GM19452 (cell line): Measurements from ENCODE around the gene CLK2.
"Not testable (repeated sequence)": the region's sequence is repeated elsewhere in the genome, so short reads cannot be mapped to it uniquely, and the experiment has no call there.

Experiments
- ATAC-seq: cut with Tn5 transposase; IDR thresholded peaks from one replicate; pipeline ENCODE4 v1.9.1; 2021; ENCODE audit not compliant: unreplicated experiment

Gene CLK2

DNA sequence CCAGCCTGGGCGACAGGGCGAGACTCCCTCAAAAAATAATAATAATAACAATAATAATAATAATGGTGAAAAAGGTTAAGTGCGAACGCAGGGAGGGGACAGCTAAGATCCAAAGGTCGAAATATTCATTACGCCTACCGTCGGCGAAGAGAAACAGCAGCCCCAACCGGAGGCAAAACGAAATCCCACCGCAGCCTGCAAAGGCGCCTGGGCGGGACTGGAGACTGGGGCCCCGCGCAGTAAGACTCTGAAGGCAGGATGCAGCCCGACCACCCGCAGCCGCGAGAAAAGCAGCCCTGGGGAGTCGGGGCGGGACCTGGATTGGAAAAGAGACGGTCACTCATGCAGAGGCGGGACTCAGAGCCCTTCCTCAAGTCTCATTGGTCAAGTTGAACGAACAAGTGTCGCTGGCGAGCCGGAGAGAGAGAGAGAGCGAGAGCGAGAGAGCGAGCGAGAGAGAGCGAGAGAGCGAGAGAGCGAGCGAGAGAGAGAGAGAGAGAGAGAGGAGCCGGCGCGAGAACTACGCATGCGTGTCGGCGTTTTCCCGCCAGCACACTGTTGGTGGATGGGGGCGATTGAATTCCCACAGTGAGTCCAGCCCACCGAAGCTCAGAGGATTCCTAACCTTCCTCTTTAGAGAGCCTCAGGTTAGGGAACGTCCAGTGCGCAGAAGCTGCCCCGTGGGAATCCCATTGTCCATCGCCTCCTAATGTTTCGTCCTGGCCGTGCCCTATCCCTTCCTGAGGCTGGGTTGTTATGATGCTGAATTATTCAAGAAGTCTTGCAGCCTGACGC is 28.7 kb downstream of the CLK2 start:
- ATAC-seq: peak; percentile 83

- ATAC-seq: no peak
These were observed 30.4 kb downstream of the CLK2 start for GRCh38 chr1:155242805-155243358.

DNA sequence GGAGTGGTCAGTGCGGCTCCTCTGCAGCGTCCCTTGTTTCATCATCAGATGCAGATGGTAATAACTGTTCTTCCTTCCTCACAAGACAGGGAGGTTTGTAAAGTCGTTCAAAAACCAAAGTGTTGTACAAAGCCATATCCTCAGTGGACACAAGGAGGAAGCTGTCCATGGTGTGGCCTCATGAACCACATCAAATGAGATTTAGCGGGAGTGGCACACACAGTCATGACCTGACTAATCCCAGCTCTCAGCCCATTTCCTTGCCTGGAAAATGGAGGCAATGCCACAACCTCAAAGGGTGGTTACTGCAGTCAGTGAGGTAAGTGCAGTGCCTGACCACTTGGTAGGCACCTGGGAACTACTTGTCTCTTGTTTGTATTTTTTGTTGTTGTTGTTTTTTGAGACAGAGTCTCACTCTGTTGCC is 31.5 kb downstream of the CLK2 start:
- ATAC-seq: no peak

GRCh38 chr1:155241069-155241679 is 32.1 kb downstream of the CLK2 start:
- ATAC-seq: no peak

GRCh38 chr1:155236451-155236850 is 36.9 kb downstream of the CLK2 start:
- no peak for ATAC-seq

- not testable (repeated sequence) for ATAC-seq
These were observed 37.9 kb downstream of the CLK2 start for GRCh38 chr1:155235375-155235774.

GRCh38 chr1:155233502-155233901 is 39.8 kb downstream of the CLK2 start:
- ATAC-seq: not testable (repeated sequence)

DNA sequence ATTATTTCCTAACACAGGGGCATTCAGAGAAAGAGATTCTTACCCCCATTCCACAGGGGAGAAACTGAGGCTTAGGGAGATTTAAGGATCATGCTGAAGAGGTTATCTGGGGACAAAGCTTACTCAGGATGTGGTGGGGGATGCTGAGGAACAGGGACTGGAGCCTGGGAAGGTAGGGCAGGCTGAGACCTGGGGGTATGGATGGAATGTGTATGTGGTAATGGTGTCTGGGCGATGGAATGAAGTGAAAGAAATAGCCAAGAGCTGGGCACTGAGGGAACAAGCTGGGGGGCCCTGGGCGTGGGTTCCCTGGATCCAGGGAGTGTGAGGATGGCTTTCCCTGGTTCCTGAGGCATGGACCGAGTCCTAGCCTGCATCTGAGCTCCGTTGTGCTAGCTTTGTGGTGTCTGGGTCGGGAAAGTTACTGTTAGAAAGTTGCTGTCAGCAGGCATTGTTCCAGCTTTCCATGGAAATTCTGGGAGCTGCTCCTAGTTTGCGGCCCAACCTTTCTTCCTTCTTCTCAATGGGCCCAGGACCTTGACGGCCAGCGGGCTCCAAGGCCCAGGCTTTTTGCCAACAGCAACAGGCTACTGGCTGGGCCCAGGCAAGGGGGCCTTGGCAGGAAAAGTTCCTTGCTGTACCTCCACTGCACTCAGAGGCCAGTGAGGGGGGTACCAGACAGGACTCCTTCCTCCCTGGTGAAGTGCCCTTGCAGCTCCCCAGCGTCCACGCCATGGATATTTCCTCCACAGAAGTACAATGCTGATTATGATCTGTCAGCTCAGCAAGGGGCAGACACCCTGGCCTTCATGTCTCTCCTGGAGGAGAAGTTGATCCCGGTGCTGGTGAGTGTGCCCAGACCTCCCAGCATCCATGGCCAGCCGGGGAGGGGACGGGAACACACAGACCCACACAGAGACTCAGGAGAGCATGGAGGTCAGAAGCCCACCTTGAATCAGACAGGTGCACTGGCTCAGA is 41.0 kb downstream of the CLK2 start:
- ATAC-seq: not testable (repeated sequence)

DNA sequence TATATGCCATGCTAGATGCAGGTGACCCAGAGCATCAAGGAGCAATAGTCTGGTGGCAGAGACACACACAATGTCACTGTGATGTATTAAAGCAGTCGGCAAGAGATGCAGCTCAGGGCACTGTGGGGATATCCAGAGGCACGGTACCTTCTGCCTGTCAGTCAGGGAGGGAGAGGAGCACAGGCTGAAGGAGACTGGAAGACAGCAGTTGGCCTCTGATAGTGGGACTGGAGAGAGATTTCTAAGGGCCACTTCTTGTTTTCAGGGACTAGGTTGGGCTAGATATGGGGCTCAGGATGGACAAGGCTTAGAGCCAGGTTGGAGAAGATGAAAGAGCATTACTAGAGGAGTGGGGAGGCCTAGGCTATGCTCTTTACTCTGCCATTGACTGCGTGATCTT is 42.0 kb downstream of the CLK2 start:
- not testable (repeated sequence) for ATAC-seq

GRCh38 chr1:155228096-155228427 is 45.2 kb downstream of the CLK2 start:
- ATAC-seq: no peak

DNA sequence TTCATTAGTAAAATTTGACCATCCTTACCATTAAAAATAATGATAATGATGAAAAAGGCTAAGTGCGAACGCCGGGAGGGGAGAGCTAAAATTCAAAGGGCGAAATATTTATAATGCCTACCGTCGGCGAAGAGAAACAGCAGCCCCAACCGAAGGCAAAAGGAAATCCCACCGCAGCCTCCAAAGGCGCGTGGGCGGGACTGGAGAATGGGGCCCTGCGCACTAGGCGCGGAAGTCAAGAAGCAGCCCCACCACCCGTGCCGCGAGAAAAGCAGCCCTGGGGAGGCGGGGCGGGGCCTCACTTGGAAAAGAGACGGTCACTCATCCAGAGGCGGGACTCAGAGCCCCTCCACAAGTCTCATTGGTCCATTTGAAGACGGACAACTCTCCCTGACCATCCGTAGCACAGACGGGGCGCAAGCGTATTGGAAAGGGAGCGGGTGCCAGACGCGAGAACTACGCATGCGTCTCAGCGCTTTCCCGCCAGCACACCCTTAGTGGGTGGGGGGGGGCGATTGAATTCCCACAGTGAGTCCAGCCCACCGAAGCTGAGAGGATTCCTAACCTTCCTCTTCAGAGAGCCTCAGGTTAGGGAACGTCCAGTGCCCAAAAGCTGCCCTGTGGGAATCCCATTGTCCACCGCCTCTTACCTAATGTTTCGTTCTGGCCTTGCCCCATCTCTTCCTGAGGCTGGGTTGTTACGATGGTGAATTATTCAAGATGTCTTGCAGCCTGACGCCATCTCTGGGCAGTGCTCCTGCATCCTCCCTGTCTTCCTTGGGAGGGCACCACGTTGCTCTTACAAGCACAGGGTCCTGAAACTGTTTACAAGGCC is 45.8 kb downstream of the CLK2 start:
- peak; percentile 81 for ATAC-seq

DNA sequence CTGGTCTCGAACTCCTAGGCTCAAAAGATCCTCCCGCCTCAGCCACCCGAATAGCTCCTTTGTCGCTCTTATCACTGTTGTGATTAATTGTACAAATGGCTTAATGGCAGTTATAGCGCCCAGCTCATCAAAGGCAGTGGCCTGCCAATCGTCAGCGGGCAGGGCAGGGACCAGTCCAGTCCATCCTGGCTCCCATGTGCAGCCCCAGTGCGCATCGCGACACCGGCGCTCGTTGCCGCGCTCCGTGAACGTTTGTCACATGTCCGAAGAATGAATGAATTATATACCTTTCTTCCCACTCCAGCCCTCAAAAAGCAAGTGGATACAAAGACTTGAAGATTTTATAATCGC is 46.4 kb downstream of the CLK2 start:
- ATAC-seq: peak; percentile 35

GRCh38 chr1:155226188-155226909 is 47.0 kb downstream of the CLK2 start:
- peak; percentile 15 for ATAC-seq

DNA sequence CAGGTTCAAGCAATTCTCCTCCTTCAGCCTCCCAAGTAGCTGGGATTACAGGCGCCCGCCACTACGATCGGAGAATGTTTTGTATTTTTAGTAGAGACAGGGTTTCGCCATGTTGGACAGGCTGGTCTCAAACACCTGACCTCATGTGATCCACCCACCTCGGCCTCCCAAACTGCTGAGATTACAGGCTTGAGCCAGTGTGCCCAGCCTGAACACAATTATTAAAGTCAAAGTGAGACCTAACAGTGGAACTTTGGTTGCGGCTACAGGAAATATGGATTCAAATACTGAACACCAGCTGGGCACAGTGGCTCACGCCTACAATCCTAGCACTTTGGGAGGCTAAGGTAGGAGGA is 47.9 kb downstream of the CLK2 start:
- ATAC-seq: not testable (repeated sequence)

DNA sequence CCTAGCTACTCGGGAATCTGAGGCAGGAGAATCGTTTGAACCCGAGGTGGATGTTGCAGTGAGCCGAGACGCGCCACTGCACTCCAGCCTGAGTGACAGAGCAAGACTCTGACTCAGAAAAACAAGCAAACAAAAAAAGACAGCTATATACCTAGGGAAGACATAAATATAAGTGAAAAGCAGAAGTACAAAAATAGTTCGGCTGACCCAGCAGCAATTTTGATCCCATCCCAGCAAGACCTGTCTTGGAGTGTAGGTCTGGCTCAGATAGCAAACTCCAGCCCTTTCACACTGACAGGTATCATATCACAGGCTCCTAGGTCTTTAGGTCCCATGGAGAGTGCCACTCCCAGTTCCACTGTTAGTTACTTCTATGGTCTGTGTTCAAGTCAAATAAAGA is 50.3 kb downstream of the CLK2 start:
- no peak for ATAC-seq

DNA sequence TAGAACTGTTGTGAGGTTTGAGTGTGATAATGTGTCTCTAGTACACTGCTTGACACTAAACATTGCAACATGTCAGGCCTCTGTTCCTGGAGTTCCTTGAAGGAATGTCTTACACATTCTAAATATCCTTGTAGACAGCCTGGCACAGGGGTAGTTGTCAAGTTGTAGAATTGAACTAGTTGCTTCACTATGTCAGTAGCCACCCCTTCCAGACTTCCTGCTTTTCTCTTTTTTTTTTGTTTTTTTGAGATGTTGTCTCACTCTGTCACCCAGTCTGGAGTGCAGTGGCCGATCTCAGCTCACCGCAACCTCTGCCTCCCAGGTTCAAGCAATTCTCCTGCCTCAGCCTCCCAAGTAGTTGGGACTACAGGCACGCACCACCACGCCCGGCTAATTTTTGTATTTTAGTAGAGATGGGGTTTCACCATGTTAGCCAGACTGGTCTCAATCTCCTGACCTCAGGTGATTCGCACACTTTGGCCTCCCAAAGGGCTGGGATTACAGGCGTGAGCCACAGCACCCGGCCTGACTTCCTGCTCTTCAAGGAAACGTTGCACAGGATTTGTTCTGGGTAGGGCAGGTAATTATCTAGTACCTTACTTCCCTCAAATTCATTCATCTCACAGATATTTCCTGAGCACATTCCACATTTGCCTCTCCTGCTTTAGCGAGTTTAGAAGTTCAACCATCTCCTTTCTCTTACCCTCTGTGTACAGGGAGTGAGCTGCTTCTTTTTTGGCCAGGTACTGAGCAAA is 52.9 kb downstream of the CLK2 start:
- ATAC-seq: not testable (repeated sequence)

GRCh38 chr1:155219592-155220031 is 53.7 kb downstream of the CLK2 start:
- no peak for ATAC-seq

DNA sequence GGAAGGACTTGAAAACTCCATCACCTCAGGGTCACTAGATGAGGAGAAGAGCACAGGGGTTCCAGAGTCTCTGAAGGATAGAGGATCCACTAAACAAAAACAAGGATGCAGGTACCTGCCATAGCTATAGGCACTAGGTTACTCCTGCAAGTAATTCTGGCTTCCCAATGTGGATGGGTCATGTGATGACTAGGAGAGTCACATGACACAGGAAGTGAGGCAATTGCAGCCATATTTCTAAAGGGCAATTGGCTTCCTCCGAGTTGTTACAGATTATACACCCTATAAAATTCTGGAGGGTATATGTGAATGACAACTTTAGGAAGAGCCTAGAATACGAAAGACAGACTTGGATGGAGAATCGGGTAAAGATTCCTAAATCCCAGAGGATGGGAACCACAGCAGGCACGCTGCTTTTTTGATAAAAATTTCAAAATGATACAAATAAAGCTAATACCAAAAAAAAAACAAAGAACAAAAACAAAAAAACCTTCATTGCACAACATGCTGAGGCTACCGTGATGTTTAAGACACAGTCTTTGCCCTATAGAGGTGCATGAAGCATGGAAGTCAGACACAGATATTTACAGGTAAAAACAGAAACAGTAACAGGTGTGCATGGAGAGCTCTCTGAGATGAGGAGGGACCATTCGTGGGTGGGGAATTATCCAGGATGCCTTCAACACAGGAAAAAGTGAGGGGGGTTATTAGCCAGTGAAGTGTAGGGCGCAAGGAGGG is 54.3 kb downstream of the CLK2 start:
- ATAC-seq: no peak
